IPS-18c (cell line): ENCODE results near the gene RELB.

Experiments
- H3K4me3 ChIP-seq: 2 replicates; pipeline ENCODE4 v1.7.0; 2013; ENCODE audit warnings: low read depth, mild to moderate bottlenecking, low read length, moderate library complexity; ENCODE audit not compliant: insufficient read depth
- H3K9me3 ChIP-seq: one replicate; pipeline ENCODE4 v1.6.1; 2013; ENCODE audit warnings: mild to moderate bottlenecking, low read length, moderate library complexity; ENCODE audit not compliant: control insufficient read depth, insufficient read depth

RELB gene

GRCh38 chr19:45086480-45086879 lies 85.2 kb downstream of the RELB start:
- H3K4me3 ChIP-seq = no peak overlapping the region
- H3K9me3 ChIP-seq = no peaks in the 10 kb centered on the region

GRCh38 chr19:45087531-45087930 lies 86.3 kb downstream of the RELB start:
- Histone ChIP-seq H3K9me3 (no peaks in the 10 kb centered on the region), H3K4me3 (no peak overlapping the region)
